Measurements from ENCODE around the gene IAH1.

- TF ChIP-seq CTCF (IDR thresholded peaks at IDR 0.05) (no peak), POLR2A (IDR thresholded peaks at IDR 0.05) (no peak)
Measured at GRCh38 chr2:9494081-9494480, 19.7 kb downstream of the IAH1 start.
